GM20000 (cell line): ENCODE results near the gene AFF1.

ENCODE experiments used
- DNase-seq: peaks from one replicate; pipeline ENCODE4 v3.0.0; 2012; ENCODE audit warnings: low spot score
- TF ChIP-seq, protein P1 (sequence below): IDR thresholded peaks from 2 replicates; pipeline ENCODE4 v1.5.1; 2012; ENCODE audit warnings: mild to moderate bottlenecking, control low read depth; ENCODE audit errors: extremely low read depth, missing control alignments

The AFF1 gene

GRCh38 chr4:87185146-87185870, 250.5 kb downstream of the AFF1 start:
- TF ChIP-seq, protein P1, sequence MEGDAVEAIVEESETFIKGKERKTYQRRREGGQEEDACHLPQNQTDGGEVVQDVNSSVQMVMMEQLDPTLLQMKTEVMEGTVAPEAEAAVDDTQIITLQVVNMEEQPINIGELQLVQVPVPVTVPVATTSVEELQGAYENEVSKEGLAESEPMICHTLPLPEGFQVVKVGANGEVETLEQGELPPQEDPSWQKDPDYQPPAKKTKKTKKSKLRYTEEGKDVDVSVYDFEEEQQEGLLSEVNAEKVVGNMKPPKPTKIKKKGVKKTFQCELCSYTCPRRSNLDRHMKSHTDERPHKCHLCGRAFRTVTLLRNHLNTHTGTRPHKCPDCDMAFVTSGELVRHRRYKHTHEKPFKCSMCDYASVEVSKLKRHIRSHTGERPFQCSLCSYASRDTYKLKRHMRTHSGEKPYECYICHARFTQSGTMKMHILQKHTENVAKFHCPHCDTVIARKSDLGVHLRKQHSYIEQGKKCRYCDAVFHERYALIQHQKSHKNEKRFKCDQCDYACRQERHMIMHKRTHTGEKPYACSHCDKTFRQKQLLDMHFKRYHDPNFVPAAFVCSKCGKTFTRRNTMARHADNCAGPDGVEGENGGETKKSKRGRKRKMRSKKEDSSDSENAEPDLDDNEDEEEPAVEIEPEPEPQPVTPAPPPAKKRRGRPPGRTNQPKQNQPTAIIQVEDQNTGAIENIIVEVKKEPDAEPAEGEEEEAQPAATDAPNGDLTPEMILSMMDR = no peak
- no peak for DNase-seq

- no peak for DNase-seq
- TF ChIP-seq, protein P1 = no peak
Observed at GRCh38 chr4:87188048-87188447, 253.2 kb downstream of the AFF1 start.

DNA sequence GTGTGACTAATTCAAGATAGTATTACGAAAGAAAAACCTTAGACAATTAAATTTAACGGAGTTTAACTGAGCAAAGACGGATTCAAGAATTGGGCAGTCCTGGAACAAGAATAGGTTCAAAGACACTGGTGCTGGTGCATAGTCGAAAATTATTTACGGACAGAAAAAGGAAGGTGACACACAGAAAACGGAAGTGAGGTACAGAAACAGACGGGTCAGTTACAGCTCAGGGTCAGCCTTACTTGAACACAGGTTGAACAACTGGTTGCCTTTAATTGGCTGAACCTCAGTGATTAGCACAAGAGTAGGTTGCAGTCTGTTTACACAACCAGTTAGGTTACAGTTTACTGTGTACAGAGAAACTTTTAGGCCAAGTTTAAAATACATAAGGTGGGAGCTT, 254.1 kb downstream of the AFF1 start:
- TF ChIP-seq, protein P1 = no peak
- DNase-seq = no peak
